Upper lobe of right lung (tissue), 1 donor: ENCODE results near the gene HIVEP3. TPM values are rescaled to one million over a fixed set of nuclear protein-coding genes. Genes with fewer than 3 reads are reported as not detected.

ENCODE experiments used
- ATAC-seq: fragments of 200-7000 bp; cut with Tn5 transposase; one replicate; pipeline ENCODE4 v1.9.1; 2020; ENCODE audit warnings: mild to moderate bottlenecking, moderate library complexity
- DNase-seq: peaks from one replicate; pipeline ENCODE4 v3.0.0-alpha.2; 2020
- H3K27ac ChIP-seq: fragments of 200-600 bp; one replicate; pipeline ENCODE4 v1.8.0; 2022
- H3K27me3 ChIP-seq: fragments of 200-600 bp; one replicate; pipeline ENCODE4 v1.8.0; 2022; ENCODE audit warnings: mild to moderate bottlenecking
- H3K36me3 ChIP-seq: fragments of 200-600 bp; one replicate; pipeline ENCODE4 v1.8.0; 2022
- H3K4me1 ChIP-seq: fragments of 200-600 bp; one replicate; pipeline ENCODE4 v1.8.0; 2022
- H3K4me3 ChIP-seq: fragments of 200-600 bp; one replicate; pipeline ENCODE4 v1.8.0; 2022; ENCODE audit warnings: mild to moderate bottlenecking
- H3K9me3 ChIP-seq: fragments of 200-600 bp; one replicate; pipeline ENCODE4 v1.8.0; 2022
- intact Hi-C: fragments of 100-400 bp; cut with DNase I; formaldehyde crosslinking; loops from one replicate; pipeline ENCODE4 v1.11.0; 2022
- total RNA-seq: library from RNA; stranded (reverse); fragmentation: NEBNext Ultra II Directional; extraction: Animal tissue kit (Norgen Biotek cat#: 25700); gene quantifications from one replicate; pipeline ENCODE4 v1.2.1, GENCODE V29; 2021
- TF ChIP-seq, protein P1 (sequence below): fragments of 200-600 bp; IDR thresholded peaks from one replicate; pipeline ENCODE4 v1.8.0; 2022; ENCODE audit warnings: antibody characterized with exemption
- donor health status: DM: no; HTN: yes; CAD: no; lungs with severe emphysema.

HIVEP3 gene
- total RNA-seq, 1 donor from 2014 or later, result 16.6 TPM

DNA sequence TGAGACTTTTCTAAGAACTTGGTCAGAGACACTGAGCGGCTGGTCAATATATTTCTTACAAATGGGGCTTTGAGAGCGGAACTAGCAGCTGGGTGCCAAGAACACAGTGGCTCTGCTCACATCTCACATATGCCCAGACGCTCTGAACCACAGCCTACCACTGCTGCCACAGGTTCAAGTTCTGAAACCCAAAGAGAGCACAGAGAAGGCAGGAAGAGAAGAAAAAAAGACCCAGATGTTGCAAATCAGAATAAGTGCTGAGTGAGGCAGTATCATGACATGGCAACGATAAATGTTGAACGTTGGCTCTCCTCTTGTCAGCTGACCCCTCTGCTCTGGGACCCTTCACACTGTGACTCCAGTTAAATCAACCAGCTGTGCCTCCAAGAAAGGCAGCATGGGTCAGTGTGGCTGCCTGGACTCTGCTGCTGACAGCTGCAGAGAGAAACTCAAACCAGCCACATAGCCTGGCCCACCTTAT is 26.4 kb downstream of the HIVEP3 start:
- Histone ChIP-seq H3K27me3 (no peaks in the 10 kb centered on the region), H3K36me3 (no peaks in the 10 kb centered on the region), H3K9me3 (no peaks in the 10 kb centered on the region), H3K27ac (peak overlapping the region; percentile 88), H3K4me1 (peaks cover 53% of the 10 kb centered on the region), H3K4me3 (no peak overlapping the region)
- peak; percentile 19 for ATAC-seq
- TF ChIP-seq, protein P1, sequence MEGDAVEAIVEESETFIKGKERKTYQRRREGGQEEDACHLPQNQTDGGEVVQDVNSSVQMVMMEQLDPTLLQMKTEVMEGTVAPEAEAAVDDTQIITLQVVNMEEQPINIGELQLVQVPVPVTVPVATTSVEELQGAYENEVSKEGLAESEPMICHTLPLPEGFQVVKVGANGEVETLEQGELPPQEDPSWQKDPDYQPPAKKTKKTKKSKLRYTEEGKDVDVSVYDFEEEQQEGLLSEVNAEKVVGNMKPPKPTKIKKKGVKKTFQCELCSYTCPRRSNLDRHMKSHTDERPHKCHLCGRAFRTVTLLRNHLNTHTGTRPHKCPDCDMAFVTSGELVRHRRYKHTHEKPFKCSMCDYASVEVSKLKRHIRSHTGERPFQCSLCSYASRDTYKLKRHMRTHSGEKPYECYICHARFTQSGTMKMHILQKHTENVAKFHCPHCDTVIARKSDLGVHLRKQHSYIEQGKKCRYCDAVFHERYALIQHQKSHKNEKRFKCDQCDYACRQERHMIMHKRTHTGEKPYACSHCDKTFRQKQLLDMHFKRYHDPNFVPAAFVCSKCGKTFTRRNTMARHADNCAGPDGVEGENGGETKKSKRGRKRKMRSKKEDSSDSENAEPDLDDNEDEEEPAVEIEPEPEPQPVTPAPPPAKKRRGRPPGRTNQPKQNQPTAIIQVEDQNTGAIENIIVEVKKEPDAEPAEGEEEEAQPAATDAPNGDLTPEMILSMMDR, result no peak
- intact Hi-C loops, result no loop called here
- DNase-seq, result no peak

DNA sequence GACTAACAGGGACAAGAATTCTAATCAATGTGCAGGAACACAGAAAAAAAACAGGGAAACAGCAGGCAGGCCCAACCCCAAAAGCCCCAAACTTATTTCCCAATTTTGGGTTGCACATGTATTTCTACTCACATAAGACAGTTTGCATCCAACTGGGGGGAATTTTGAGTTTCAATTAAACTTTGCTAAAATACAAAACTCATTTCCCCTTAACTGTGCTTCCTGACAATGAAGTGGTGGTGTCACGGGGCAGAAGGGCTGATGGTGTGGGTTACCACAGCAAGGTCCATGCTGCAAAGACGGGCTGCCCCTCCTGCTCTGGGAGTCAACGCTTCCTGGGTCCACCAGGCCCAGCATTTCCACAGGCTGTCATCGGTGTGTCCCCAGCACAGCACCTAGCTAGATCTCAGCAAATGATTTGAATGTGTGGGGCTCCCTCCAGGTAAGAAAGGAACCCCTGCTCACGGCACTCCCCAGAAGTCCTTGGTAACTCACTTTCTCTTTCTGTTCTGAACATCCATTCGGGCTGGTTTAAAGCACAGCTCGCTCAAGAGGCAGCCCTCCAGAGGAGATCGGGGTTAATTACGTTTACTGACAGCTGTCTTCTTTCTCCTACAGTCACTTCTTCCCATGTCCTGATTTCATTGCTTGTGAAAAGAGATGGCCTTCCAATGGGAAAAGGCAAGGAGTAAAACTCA is 27.4 kb downstream of the HIVEP3 start:
- DNase-seq, result peak; percentile 70

DNA sequence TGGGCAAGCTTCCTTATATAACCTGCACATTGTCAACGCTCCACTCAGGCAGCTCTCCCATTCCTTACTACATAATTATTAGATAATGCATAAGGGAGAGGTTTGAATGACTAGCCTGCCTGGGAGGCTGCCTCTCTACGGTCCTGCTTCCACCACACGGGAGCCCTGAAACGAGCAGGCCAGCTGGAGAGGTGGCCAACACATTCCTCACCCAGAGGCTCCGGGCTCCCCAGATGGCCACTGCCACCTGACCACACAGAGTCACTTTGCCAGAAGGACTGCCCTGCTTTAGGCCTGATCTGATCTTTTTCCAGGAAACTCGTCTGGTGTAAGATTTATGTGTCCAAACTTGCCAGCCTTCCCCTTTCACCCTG is 27.9 kb downstream of the HIVEP3 start:
- Histone ChIP-seq H3K4me3 (no peak overlapping the region), H3K27ac (peak overlapping the region; percentile 88), H3K27me3 (no peaks in the 10 kb centered on the region), H3K9me3 (no peaks in the 10 kb centered on the region), H3K36me3 (no peaks in the 10 kb centered on the region), H3K4me1 (peaks cover 52% of the 10 kb centered on the region)
- peak; percentile 65 for ATAC-seq
- TF ChIP-seq, protein P1, result no peak
- intact Hi-C loops, result no loop called here
- no peak for DNase-seq

More for the DNA sequence above, 27.4 kb downstream of the HIVEP3 start:
- Histone ChIP-seq H3K9me3 (no peaks in the 10 kb centered on the region), H3K27ac (peak overlapping the region; percentile 88), H3K27me3 (no peaks in the 10 kb centered on the region), H3K36me3 (no peaks in the 10 kb centered on the region), H3K4me1 (peaks cover 53% of the 10 kb centered on the region), H3K4me3 (peak overlapping the region; percentile 53)
- peak; percentile 80 for ATAC-seq
- intact Hi-C loops, result no loop called here
- TF ChIP-seq, protein P1, result peak; percentile 32

DNA sequence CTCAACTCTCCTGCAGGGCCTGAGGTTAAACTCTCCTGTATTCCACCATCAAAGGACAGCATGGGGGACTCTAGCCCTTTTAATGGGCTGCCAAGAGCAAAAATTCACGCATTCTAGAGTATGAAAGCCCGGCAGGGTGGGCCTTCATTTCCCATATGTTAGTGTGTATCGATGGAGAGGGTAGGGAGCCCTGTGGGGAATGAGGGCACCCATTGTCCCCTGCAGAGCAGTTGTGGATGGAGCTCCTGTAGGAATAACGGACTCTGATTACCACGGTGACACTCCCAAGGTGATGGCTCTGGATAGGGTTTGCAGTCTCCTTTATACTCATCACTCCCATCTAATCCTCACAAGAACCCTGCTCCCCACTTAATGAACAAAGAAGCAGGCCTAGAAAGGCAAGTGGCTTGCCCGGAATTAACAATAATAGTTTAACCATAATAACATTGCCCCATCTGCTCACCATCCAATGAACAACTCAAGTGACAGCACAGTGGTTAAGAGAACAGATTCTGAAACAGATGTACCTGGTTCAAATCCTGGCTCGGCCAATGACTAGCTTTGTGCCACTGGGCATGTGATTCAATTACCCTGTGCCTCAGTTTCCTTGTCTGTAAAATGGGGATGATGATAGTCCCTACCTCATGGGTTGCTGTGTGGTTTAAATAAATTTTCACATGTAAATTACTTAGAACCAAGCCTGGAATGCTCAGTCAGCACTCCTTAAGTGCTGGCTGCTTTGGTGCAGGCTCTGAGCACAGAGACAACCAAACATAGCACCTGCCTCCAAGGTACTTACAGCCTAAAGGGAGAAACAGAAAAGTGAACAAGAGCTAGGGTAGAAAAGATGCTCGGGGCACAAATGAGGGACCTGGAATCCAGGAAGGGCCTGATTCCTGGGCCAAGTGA is 29.0 kb downstream of the HIVEP3 start:
- H3K27me3 ChIP-seq, result no peaks in the 10 kb centered on the region
- peaks cover 42% of the 10 kb centered on the region for H3K4me1 ChIP-seq
- no peak overlapping the region for H3K4me3 ChIP-seq
- DNase-seq (no peak), ATAC-seq (no peak)
- peak overlapping the region; percentile 88 for H3K27ac ChIP-seq
- no peaks in the 10 kb centered on the region for H3K36me3 ChIP-seq
- H3K9me3 ChIP-seq, result no peaks in the 10 kb centered on the region
- TF ChIP-seq, protein P1, result no peak
- intact Hi-C loops, result no loop called here

DNA sequence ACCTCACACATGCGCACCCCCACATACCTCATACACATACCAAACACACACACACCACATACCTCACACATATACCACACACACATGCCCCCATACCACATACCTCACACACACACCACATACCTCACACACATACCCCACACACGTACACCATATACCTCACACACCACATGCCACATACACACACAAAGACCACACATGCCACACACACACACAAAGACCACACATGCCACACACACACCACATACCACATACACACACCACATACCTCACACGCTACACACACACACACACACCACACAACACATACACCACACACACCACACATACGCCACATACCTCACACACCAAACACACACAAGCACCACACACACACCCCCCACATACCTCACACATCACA is 30.0 kb downstream of the HIVEP3 start:
- DNase-seq (no peak), ATAC-seq (no peak)
- H3K27ac ChIP-seq, result no peak overlapping the region
- TF ChIP-seq, protein P1, result no peak
- intact Hi-C loops, result no loop called here
- H3K36me3 ChIP-seq, result no peaks in the 10 kb centered on the region
- H3K9me3 ChIP-seq, result no peaks in the 10 kb centered on the region
- no peaks in the 10 kb centered on the region for H3K27me3 ChIP-seq
- H3K4me1 ChIP-seq, result peaks cover 37% of the 10 kb centered on the region
- H3K4me3 ChIP-seq, result no peak overlapping the region
